ENCODE measurements around the gene NR2F1-AS1. TPM values are rescaled to one million over a fixed set of nuclear protein-coding genes. Genes with fewer than 3 reads are reported as not detected.
"Not testable (repeated sequence)": the region's sequence is repeated elsewhere in the genome, so short reads cannot be mapped to it uniquely, and the experiment has no call there.

Gene NR2F1-AS1
- total RNA-seq, 2 donors from 2014 or later, result 0.69 to 2.4 TPM

DNA sequence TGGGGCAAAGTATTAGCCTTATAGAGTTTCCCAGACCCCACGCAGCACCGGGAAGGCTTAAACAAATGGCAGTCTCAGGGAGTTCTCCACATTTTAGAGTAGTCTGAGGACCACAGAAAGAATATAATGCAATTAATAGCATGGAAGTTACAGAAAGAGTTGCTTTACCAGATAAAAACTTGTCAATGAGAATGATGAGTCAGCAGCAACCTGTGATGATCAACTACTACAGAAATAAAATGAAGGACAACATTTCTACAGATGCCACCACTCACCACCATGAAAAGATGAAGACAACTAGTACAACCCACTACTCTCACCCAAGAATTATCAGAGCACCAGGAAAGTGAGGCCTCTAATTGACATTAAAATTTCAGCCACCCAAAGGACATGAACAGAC lies 120.7 kb downstream of the NR2F1-AS1 start:
- Histone ChIP-seq H3K36me3 (no peaks in the 10 kb centered on the region), H3K4me1 (no peaks in the 10 kb centered on the region)
- intact Hi-C loops (cut with DNase I), result no loop called here

DNA sequence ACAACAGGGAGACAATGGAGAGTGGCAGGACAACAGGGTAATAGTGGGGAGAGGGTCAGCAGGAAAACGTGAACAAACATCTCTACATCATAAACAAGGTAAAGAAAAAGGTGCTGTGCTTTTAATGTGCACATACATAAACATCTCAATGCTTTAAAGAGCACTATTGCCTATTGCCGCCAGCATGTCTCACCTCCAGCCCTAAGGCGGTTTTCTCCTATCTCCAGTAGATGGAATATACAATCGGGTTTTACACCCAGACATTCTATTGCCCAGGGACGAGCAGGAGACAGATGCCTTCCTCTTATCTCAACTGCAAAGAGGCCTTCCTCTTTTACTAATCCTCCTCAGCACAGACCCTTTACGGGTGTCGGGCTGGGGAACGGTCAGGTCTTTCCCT lies 124.2 kb downstream of the NR2F1-AS1 start:
- H3K36me3 ChIP-seq; H3K27ac ChIP-seq; intact Hi-C loops (cut with DNase I); H3K4me3 ChIP-seq; H3K9me3 ChIP-seq; H3K9ac ChIP-seq (ENCODE audit: low read depth in 2 of 2, low read length in 2 of 2); H3K4me1 ChIP-seq; DNase-seq; H3K27me3 ChIP-seq: not testable (repeated sequence)

More for the DNA sequence above, 120.7 kb downstream of the NR2F1-AS1 start:
- Histone ChIP-seq H3K9ac (ENCODE audit: low read depth in 2 of 2, low read length in 2 of 2) (no peak overlapping the region), H3K4me3 (no peak overlapping the region), H3K27me3 (no peaks in the 10 kb centered on the region), H3K9me3 (no peaks in the 10 kb centered on the region), H3K27ac (no peak overlapping the region)
- TF ChIP-seq, protein P1, sequence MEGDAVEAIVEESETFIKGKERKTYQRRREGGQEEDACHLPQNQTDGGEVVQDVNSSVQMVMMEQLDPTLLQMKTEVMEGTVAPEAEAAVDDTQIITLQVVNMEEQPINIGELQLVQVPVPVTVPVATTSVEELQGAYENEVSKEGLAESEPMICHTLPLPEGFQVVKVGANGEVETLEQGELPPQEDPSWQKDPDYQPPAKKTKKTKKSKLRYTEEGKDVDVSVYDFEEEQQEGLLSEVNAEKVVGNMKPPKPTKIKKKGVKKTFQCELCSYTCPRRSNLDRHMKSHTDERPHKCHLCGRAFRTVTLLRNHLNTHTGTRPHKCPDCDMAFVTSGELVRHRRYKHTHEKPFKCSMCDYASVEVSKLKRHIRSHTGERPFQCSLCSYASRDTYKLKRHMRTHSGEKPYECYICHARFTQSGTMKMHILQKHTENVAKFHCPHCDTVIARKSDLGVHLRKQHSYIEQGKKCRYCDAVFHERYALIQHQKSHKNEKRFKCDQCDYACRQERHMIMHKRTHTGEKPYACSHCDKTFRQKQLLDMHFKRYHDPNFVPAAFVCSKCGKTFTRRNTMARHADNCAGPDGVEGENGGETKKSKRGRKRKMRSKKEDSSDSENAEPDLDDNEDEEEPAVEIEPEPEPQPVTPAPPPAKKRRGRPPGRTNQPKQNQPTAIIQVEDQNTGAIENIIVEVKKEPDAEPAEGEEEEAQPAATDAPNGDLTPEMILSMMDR (IDR thresholded peaks at IDR 0.05), result no peak
- DNase-seq, result no peak

- no peak for DNase-seq
- TF ChIP-seq, protein P1 (IDR thresholded peaks at IDR 0.05), result no peak
- H3K27me3 ChIP-seq, result no peaks in the 10 kb centered on the region
- H3K9ac ChIP-seq (ENCODE audit: low read depth in 2 of 2, low read length in 2 of 2), result no peak overlapping the region
- H3K4me1 ChIP-seq, result no peaks in the 10 kb centered on the region
- intact Hi-C loops (cut with DNase I), result no loop called here
- H3K27ac ChIP-seq, result no peak overlapping the region
- H3K36me3 ChIP-seq, result no peaks in the 10 kb centered on the region
- no peak overlapping the region for H3K4me3 ChIP-seq
- H3K9me3 ChIP-seq, result no peaks in the 10 kb centered on the region
These were observed 126.1 kb downstream of the NR2F1-AS1 start for GRCh38 chr5:93454896-93455295.

GRCh38 chr5:93452255-93452654 lies 128.8 kb downstream of the NR2F1-AS1 start:
- Histone ChIP-seq H3K9me3 (no peaks in the 10 kb centered on the region), H3K9ac (ENCODE audit: low read depth in 2 of 2, low read length in 2 of 2) (no peak overlapping the region), H3K4me3 (no peak overlapping the region), H3K4me1 (no peaks in the 10 kb centered on the region), H3K27ac (no peak overlapping the region), H3K27me3 (no peaks in the 10 kb centered on the region), H3K36me3 (no peaks in the 10 kb centered on the region)
- intact Hi-C loops (cut with DNase I), result no loop called here
- DNase-seq, result no peak
- TF ChIP-seq, protein P1 (IDR thresholded peaks at IDR 0.05), result no peak

GRCh38 chr5:93438124-93438523 lies 142.9 kb downstream of the NR2F1-AS1 start:
- no peaks in the 10 kb centered on the region for H3K36me3 ChIP-seq
- no peaks in the 10 kb centered on the region for H3K27me3 ChIP-seq
- intact Hi-C loops (cut with DNase I), result no loop called here
- no peaks in the 10 kb centered on the region for H3K4me1 ChIP-seq
- no peaks in the 10 kb centered on the region for H3K9me3 ChIP-seq
- no peak overlapping the region for H3K4me3 ChIP-seq
- H3K9ac ChIP-seq (ENCODE audit: low read depth in 2 of 2, low read length in 2 of 2), result no peak overlapping the region
- H3K27ac ChIP-seq, result no peak overlapping the region
- TF ChIP-seq, protein P1 (IDR thresholded peaks at IDR 0.05), result no peak
- no peak for DNase-seq

GRCh38 chr5:93436083-93436482 lies 144.9 kb downstream of the NR2F1-AS1 start:
- H3K36me3 ChIP-seq, result no peaks in the 10 kb centered on the region
- no peaks in the 10 kb centered on the region for H3K4me1 ChIP-seq
- no peak overlapping the region for H3K27ac ChIP-seq
- no peaks in the 10 kb centered on the region for H3K27me3 ChIP-seq
- H3K9me3 ChIP-seq, result no peaks in the 10 kb centered on the region
- TF ChIP-seq, protein P1 (IDR thresholded peaks at IDR 0.05), result no peak
- intact Hi-C loops (cut with DNase I), result no loop called here
- H3K4me3 ChIP-seq, result no peak overlapping the region
- no peak overlapping the region for H3K9ac ChIP-seq (ENCODE audit: low read depth in 2 of 2, low read length in 2 of 2)
- no peak for DNase-seq

Data from colonic mucosa (tissue), 4 donors.